HEK293 (cell line): ENCODE data around the gene ARMH2.

Source experiments
- CTCF ChIA-PET: fragments of 350-600 bp; formaldehyde crosslinking; extraction: SDS; loops from one replicate; lab custom pipeline; 2021; ENCODE audit warnings: antibody characterized with exemption; lab: Yijun Ruan, JAX
- POLR2A ChIA-PET: fragments of 300-600 bp; formaldehyde crosslinking; extraction: SDS; loops from one replicate; lab custom pipeline; 2020; ENCODE audit warnings: antibody characterized with exemption, inconsistent platforms; lab: Yijun Ruan, JAX
- H3K27ac ChIP-seq: fragments of 200-500 bp; sonication (Bioruptor generic); 2 replicates; pipeline ENCODE4 v1.5.1; 2014; ENCODE audit warnings: low read depth, low read length, control low read depth, inconsistent platforms; ENCODE audit errors: extremely low read depth
- H3K36me3 ChIP-seq, 2 experiments: fragments of 200-500 bp in 1 of 2; sonication (Bioruptor generic) in 1 of 2; 1 replicate in 1 of 2; 2 replicates in 1 of 2; pipeline ENCODE4 v1.5.1; 2014 to 2017; ENCODE audit warnings: inconsistent platforms in 2 of 2, low read length in 2 of 2; ENCODE audit not compliant: control insufficient read depth in 2 of 2, insufficient read depth in 1 of 2
- H3K4me1 ChIP-seq: fragments of 200-500 bp; sonication (Bioruptor generic); 2 replicates; pipeline ENCODE4 v1.5.1; 2014; ENCODE audit warnings: mild to moderate bottlenecking, low read length, inconsistent platforms; ENCODE audit not compliant: control insufficient read depth, insufficient read depth
- H3K4me3 ChIP-seq: 2 replicates; pipeline ENCODE4 v1.5.1; 2011; ENCODE audit warnings: low read depth, mild to moderate bottlenecking, control low read depth, low read length, moderate library complexity
- H3K9me3 ChIP-seq: fragments of 200-500 bp; sonication (Bioruptor generic); 2 replicates; pipeline ENCODE4 v1.5.1; 2014; ENCODE audit warnings: low read depth, low read length, inconsistent platforms; ENCODE audit not compliant: control insufficient read depth, insufficient read depth
- GLIS1 ChIP-seq: fragments of 450-650 bp; formaldehyde crosslinking; IDR thresholded peaks from 2 replicates; pipeline ENCODE4 v1.5.1; 2016; ENCODE audit warnings: missing biosample characterization, missing genetic modification characterization
- HOXD13 ChIP-seq: sonication (generic); formaldehyde crosslinking; IDR thresholded peaks from 2 replicates; pipeline ENCODE4 v1.8.0; 2022; ENCODE audit warnings: missing genetic modification reagents, borderline replicate concordance
- KLF8 ChIP-seq: fragments of 450-650 bp; formaldehyde crosslinking; IDR thresholded peaks from 2 replicates; pipeline ENCODE4 v1.5.1; 2016; ENCODE audit warnings: missing biosample characterization, missing genetic modification characterization
- MZF1 ChIP-seq: fragments of 450-650 bp; formaldehyde crosslinking; IDR thresholded peaks from 2 replicates; pipeline ENCODE4 v1.5.1; 2017; ENCODE audit warnings: missing biosample characterization, missing genetic modification characterization, borderline replicate concordance
- REST ChIP-seq: fragments of 450-650 bp; formaldehyde crosslinking; IDR thresholded peaks from 2 replicates; pipeline ENCODE4 v1.5.1; 2016; ENCODE audit warnings: missing biosample characterization, missing genetic modification characterization
- SALL2 ChIP-seq: fragments of 450-650 bp; formaldehyde crosslinking; IDR thresholded peaks from 2 replicates; pipeline ENCODE4 v1.5.0; 2017; ENCODE audit warnings: missing biosample characterization, mild to moderate bottlenecking, missing genetic modification characterization, borderline replicate concordance
- SCRT2 ChIP-seq: fragments of 450-650 bp; formaldehyde crosslinking; IDR thresholded peaks from 2 replicates; pipeline ENCODE4 v1.5.1; 2016; ENCODE audit warnings: missing biosample characterization, missing genetic modification characterization
- SETDB1 ChIP-seq: IDR thresholded peaks from one replicate; pipeline ENCODE4 v1.6.1; 2017; ENCODE audit warnings: mild to moderate bottlenecking, low read length, moderate library complexity, mixed read lengths; ENCODE audit not compliant: insufficient read length
- ZBTB44 ChIP-seq: fragments of 450-650 bp; IDR thresholded peaks from 2 replicates; pipeline ENCODE4 v1.5.1; 2018; ENCODE audit warnings: missing biosample characterization, mild to moderate bottlenecking, missing genetic modification characterization
- ZBTB8A ChIP-seq: fragments of 450-650 bp; formaldehyde crosslinking; IDR thresholded peaks from 2 replicates; pipeline ENCODE4 v1.5.1; 2016; ENCODE audit warnings: missing biosample characterization, missing genetic modification characterization
- ZNF114 ChIP-seq: fragments of 450-650 bp; formaldehyde crosslinking; IDR thresholded peaks from 2 replicates; pipeline ENCODE4 v1.5.0; 2017; ENCODE audit warnings: missing biosample characterization, missing genetic modification characterization
- ZNF16 ChIP-seq: fragments of 450-650 bp; formaldehyde crosslinking; IDR thresholded peaks from 2 replicates; pipeline ENCODE4 v1.5.1; 2016; ENCODE audit warnings: low read depth, missing biosample characterization, missing genetic modification characterization
- ZNF184 ChIP-seq: fragments of 450-650 bp; IDR thresholded peaks from 2 replicates; pipeline ENCODE4 v1.5.1; 2018; ENCODE audit warnings: missing biosample characterization, mild to moderate bottlenecking, missing genetic modification characterization
- ZNF2 ChIP-seq: fragments of 450-650 bp; formaldehyde crosslinking; IDR thresholded peaks from 2 replicates; pipeline ENCODE4 v1.5.1; 2016; ENCODE audit warnings: missing biosample characterization, missing genetic modification characterization
- ZNF274 ChIP-seq, 2 experiments: fragments of 200-500 bp in 1 of 2; fragments of 450-650 bp in 1 of 2; sonication (Bioruptor generic) in 1 of 2; formaldehyde crosslinking in 1 of 2; IDR thresholded peaks; 2 replicates each; pipeline versions ENCODE4 v1.5.1 to v1.6.1; 2014 to 2016; ENCODE audit warnings: borderline replicate concordance in 1 of 2, inconsistent platforms in 1 of 2, low read length in 1 of 2, missing biosample characterization in 1 of 2, missing genetic modification characterization in 1 of 2
- ZNF366 ChIP-seq: fragments of 450-650 bp; formaldehyde crosslinking; conservative IDR thresholded peaks from 2 replicates; pipeline ENCODE4 v1.5.1; 2016; ENCODE audit warnings: missing biosample characterization, missing genetic modification characterization
- ZNF48 ChIP-seq: fragments of 450-650 bp; formaldehyde crosslinking; IDR thresholded peaks from 2 replicates; pipeline ENCODE4 v1.5.1; 2016; ENCODE audit warnings: missing biosample characterization, missing genetic modification characterization

The ARMH2 gene

GRCh38 chr6:24844903-24845302, 46.2 kb upstream of the ARMH2 start (continued):
- TF ChIP-seq REST (tag by site-specific recombination), result no peak
- TF ChIP-seq SALL2 (tag by site-specific recombination), result no peak

DNA sequence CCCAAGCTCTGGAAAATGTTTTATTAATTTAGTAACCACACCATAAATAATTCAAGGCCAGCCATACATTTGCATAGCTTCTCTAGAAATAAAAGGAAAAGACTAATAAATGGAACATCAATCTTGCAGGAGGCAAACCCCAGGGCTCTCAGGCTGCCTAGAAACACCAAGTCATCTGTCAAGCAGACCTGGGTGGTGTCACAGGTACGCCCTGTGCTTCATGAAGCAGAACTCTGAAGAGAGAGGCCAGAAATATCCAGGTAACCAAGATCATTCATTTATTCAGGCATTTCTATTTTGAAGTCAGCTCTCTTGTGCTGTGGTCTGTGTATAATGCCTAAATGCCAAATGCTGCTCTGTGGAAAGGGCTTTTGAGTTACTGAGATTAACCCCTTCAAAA, 45.3 kb upstream of the ARMH2 start:
- Histone ChIP-seq H3K9me3 (no peaks in the 10 kb centered on the region), H3K36me3 (no peaks in the 10 kb centered on the region), H3K4me1 (no peaks in the 10 kb centered on the region), H3K4me3 (no peak overlapping the region), H3K27ac (no peak overlapping the region)
- CTCF ChIA-PET, result interaction anchor here (0.7 to 1.1 kb wide), 4 partner anchors 12 to 252 kb away, joined by 3 to 4 read pairs (median 3); no protein-coding TSS in a partner anchor
- POLR2A ChIA-PET, result interaction anchor here (0.6 kb wide), 1 partner anchor 259 kb away, joined by 4 read pairs; no protein-coding TSS in a partner anchor
- TF ChIP-seq ZNF2 (tag by site-specific recombination), result no peak

DNA sequence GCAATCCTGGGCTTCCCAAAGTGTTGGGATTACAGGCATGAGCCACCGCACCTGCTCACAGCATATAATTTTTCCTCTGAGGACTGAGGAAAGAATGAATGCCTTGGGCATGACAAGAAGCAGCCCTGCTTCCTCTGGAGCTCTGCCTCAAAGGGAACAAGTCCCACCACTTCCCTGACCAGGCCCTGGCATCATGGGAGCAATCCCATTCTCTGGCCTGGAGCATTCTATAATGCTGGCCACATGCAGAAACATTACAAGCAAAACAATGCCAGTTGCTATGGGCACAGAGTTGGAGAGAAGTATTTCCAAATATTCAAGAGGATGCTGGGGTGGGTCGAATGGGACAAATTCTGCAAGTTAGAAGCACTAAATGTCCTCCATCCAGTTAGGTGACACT, 41.5 kb upstream of the ARMH2 start:
- Histone ChIP-seq H3K36me3 (no peaks in the 10 kb centered on the region), H3K27ac (no peak overlapping the region), H3K9me3 (no peaks in the 10 kb centered on the region), H3K4me3 (no peak overlapping the region), H3K4me1 (no peaks in the 10 kb centered on the region)
- ChIA-PET CTCF (no interaction called here), POLR2A (no interaction called here)
- no peak for TF ChIP-seq SCRT2 (tag by site-specific recombination)
- TF ChIP-seq HOXD13 (CRISPR knock-in tag), result no peak
- TF ChIP-seq KLF8 (tag by site-specific recombination), result no peak
- TF ChIP-seq ZNF366, result no peak
- no peak for TF ChIP-seq GLIS1 (tag by site-specific recombination)
- no peak for TF ChIP-seq MZF1 (tag by site-specific recombination)
- TF ChIP-seq SETDB1, result no peak

GRCh38 chr6:24838994-24839393, 40.3 kb upstream of the ARMH2 start:
- Histone ChIP-seq H3K9me3 (no peaks in the 10 kb centered on the region), H3K4me3 (no peak overlapping the region), H3K36me3 (no peaks in the 10 kb centered on the region), H3K27ac (no peak overlapping the region), H3K4me1 (no peaks in the 10 kb centered on the region)
- ChIA-PET POLR2A (interaction anchor here (0.6 kb wide), 1 partner anchor 12 kb away, joined by 4 read pairs; no protein-coding TSS in a partner anchor), CTCF (interaction anchor here (0.7 to 1.1 kb wide), 2 partner anchors 79 to 255 kb away, joined by 3 to 5 read pairs; no protein-coding TSS in a partner anchor)
- TF ChIP-seq ZNF274 (IDR thresholded peaks at IDR 0.05; ENCODE audit: low read length) (no peak), ZNF274 (tag by site-specific recombination; IDR thresholded peaks at IDR 0.05; ENCODE audit: borderline replicate concordance) (no peak), ZBTB44 (tag by site-specific recombination) (no peak), ZBTB8A (no peak), ZNF48 (no peak), ZNF16 (no peak), ZNF184 (tag by site-specific recombination) (no peak), KLF8 (tag by site-specific recombination) (no peak), ZNF114 (tag by site-specific recombination) (no peak)
